Jurkat, Clone E6-1 (cell line): ENCODE data around the gene TNRC18.
"Not testable (repeated sequence)": the region's sequence is repeated elsewhere in the genome, so short reads cannot be mapped to it uniquely, and the experiment has no call there.

Experiments used
- DNase-seq: peaks from one replicate; pipeline ENCODE4 v3.0.0-alpha.2; 2011; ENCODE audit warnings: low read depth, low spot score
- H3K4me3 ChIP-seq: 2 replicates; pipeline ENCODE4 v1.5.1; 2011; ENCODE audit warnings: mild to moderate bottlenecking, low read length, control low read depth, moderate library complexity

Gene TNRC18

DNA sequence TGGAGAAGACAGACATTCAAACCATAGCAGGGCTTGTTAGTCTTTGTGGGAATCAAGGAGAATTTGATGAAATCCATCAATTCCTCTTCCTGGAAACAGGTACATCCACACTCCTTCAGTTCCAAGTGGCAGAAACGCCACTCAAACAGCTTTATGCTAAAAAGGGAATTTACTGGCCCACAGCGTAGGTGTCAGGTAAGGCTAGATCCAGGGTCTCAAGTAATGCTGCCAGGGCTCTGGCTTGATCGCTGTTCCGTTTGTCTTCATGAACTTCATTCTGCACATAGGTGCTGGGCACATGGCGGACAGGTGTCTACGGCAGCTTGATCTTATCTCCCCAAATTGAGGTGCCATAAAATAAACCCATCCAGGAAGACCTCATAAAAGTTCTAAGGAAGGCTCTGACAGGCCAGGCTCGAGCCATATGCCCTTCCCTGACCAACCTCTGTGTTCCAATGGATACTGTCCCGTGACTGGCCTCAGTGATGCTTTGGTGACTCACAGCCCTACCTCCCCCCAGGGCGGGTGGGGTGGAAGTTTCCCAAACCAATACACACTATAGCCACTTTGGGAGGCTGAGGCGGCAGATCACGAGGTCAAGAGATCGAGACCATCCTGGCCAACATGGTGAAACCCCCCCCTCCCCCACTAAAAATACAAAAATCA, 153.5 kb downstream of the TNRC18 start:
- not testable (repeated sequence) for DNase-seq, H3K4me3 ChIP-seq

DNA sequence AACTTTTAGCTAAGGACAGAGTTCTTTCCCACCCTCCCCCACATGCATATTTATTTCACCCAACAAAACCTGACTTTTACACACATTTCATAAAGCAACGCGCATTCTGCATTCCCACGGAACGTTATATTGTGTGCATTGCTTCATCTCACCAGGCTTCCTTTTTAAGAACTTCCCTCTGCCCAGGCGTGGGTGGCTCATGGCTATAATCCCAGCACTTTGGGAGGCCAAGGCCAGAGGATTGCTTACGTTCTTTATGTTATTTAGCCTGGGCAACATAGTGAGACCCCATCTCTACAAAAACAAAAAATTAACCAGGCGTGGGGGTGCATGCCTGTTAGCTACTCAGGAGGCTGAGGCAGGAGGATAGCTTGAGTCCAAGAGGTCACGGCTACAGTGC, 155.8 kb downstream of the TNRC18 start:
- H3K4me3 ChIP-seq, DNase-seq: not testable (repeated sequence)

DNA sequence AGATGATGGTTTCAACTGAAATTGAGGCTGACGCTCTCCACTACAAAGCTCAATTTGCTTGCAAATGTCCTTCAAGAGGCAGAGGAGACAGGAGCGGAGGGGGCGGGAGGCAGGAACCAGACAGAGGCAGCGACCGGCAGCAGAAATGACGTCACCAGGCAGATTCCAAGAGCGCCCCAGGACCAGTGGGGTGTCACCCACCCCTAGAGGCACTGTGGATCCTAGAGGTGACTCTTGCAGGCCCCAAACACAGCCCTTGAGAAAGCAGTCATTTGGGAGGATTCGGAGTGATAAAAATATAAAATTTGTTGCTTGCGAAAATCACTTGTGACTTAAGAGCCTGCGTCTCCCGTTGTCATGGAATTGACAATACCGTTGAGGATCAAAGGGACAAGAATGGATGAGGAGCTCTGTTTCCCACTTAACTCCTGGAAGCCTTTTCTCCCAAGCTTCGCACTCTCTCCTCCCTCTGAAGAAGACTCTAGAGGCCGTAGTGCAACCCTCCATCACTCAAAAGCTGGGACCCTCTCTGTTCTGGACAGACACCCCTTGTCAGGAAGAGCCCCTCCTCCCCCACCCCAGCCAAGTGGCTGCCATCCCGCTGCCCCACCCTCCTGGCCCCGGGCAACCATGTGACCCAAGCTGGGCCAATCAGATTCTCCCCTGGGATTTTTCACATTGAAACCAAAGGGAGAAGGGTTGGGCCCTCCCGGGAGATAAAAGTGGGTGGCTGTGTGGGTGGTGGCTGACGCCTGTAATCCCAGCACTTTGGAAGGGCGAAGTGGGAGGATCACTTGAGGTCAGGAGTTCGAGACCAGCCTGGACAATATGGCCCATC, 157.2 kb downstream of the TNRC18 start:
- no peak for DNase-seq

DNA sequence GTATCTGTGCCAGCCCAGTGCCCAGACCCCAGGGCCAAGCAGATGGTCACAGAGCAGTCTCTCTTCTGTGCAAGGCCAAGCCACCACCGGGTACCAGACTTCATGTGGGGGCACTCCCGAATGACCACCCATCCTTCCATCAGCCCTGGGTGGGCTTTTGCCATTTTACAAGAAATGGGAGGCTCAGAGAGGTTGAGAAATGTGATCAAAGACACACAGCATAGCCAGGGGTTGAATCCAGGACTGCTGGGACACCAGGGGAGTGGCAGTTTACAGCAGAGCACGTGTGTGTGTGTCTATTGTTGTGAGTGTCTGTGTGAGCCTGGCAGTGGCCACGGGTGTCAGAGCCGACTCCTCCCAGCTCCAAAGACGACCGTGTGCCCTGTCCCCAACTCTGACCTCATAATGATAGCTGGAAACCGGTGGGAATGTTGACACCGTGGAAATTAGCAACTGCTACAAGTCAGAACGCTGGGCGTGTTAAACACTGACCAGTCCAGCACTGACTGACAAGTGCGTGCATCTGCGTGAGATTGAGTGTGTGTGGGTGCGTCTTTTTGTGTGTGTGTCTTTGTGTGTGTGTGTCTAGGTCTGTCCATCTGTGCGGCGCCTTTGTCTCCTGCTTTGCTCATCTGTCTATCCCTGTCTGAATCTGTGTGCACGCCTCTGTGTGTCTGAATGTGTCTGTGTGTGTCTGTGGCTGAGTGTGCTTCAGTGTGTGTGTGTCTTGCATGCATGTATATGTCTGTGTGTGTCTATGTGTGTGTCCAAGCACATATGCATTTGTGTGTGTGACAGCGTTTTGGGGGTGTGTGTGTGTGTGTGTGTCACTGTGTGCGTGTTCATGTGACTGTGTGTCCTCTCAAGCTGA, 158.1 kb downstream of the TNRC18 start:
- H3K4me3 ChIP-seq, result no peak overlapping the region
- no peak for DNase-seq

More for the DNA sequence above, 157.2 kb downstream of the TNRC18 start:
- H3K4me3 ChIP-seq, result no peak overlapping the region

DNA sequence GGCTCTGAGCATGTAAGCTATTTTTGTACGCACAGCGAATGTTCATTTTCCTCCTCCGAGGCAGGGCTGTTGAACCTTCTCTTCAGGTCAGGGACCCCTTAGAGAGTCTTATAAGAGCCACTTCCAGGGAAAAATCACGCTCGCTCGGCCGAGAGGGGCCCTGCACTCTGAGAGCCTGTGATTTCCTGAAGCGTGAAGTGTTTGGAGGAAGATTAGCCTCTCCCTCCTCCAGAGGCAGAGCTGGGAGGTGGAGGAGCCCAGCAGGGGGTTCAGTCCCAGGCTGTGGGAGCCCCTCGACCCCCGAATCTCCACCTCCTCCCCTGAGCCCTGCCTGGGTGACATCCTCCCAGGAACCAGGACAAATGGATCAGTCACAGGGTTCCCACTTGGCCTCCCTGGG, 160.6 kb downstream of the TNRC18 start:
- not testable (repeated sequence) for H3K4me3 ChIP-seq, DNase-seq

DNA sequence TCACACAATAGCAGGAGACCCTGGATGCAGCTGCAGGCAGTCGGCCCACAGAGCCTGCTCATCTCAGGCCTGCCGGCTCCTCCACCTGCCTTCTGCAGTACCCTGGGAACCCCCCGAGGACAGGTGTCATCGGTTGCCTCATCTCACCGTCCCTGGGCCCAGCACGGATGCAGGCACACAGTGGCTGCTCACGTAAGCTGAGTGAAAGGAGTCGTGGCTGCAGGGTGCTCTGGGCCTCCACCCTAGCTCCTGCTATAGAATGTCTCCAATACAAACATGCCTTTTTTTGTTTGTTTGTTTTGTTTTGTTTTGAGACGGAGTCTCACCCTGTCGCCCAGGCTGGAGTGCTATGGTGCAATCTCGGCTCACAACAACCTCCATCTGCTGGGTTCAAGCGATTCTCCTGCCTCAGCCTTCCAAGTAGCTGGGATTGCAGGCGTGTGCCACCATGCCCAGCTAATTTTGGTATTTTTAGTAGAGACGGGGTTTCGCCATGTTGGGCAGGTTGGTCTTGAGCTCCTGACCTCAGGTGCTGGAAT, 163.0 kb downstream of the TNRC18 start:
- H3K4me3 ChIP-seq, DNase-seq: not testable (repeated sequence)
